GOT3 (cell line): Measurements from ENCODE around the gene TBC1D2B.

Experiments
- DNase-seq: peaks from one replicate; lab custom pipeline; 2025; ENCODE audit warnings: mixed read lengths; lab: John Stamatoyannopoulos, UW

The TBC1D2B gene

DNA sequence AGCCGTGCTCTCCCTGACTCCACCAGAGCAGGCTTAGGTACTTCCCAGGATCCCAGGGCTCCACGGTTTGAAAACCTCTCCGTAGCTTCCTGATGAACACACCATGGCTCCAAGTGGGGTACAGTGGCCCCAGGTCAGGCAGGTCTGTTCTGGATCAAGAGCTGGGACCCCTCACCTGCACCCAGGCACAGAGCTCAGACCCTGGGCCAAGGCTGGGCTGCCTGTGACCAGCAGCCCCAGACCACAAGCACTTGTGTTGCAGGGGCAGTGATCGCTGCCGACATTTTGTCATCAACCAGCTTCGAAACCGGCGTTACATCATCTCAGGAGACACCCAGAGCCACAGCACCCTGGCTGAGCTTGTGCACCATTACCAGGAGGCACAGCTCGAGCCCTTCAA is 20.2 kb upstream of the TBC1D2B start:
- no peak for DNase-seq

DNA sequence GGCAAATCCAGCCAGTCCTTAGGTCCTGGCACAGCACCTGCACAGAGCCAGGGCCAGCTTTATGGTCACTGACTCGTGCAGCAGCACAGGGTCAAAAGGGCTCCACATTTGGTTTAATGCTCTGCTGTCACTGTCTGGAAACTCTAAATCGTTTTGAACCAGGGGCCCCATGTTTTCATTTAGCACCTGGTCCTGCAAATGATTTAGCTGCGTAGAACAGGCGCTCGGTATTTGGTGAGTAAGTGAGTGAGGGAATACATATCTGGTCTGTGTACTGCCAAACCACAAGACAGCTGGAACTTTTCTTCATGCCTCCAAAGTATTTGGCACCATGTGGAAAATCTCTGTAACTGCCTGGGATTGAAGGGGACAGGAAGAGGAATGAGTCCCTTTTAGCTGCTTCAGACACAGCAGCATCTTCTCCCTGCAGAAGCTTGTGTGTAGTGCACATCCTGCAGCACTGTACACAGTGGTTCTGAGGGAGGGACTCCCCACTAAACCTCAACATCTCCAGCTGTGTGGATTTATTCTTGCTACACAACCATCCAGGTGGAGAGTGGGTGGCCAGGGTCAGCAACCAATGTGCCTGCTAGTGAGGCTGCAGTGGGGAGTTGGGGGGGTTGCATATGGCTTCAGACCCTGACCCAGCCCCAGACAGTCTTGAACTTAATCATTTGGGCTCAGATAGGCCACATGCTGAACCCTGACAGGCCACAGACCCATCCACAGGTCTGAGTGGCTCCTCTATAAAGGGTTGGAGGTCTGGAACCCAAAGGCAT is 15.9 kb upstream of the TBC1D2B start:
- DNase-seq: no peak

DNA sequence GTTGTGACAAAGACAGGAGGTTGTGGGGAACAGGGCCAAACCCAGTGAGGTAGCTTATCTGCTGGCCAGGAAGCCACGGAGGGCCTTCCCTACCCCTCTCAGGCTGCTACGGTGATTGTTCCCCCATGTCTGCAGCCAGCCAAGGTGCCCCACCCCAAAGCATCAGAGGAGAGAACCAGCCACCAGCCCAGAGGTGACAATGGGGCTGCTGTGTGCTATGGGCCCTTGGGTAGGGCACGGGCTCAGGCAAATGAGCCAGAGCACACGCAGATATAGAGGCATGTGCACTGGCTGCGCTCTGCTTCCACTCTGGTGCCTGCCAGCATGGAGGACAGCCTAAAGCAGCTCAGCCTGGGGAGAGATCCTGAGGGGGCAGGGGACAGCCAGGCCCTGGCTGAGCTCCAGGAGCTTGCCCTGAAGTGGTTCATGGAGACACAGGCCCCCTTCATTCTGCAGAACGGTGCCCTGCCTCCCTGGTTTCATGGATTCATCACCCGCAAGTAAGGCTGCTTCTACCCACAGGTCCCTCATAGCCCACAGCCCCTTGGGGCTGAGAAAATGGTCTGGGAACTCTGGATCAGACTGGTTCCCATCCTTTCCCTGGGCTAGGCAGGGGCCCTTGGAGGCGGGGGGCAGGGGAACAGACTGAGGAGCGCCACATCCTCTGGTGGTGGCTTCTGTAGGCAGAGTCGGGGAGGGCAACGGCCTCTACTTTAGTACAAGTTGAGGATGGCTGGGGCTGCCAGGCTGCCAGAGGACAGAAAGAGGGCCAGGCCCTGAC is 14.9 kb upstream of the TBC1D2B start, which contains the start of gene SH2D7:
SH2D7 (plus strand) TSS at position 301 of the 781 bp plus-strand sequence; CDS start at position 325, 24 bp downstream.
- DNase-seq: no peak

DNA sequence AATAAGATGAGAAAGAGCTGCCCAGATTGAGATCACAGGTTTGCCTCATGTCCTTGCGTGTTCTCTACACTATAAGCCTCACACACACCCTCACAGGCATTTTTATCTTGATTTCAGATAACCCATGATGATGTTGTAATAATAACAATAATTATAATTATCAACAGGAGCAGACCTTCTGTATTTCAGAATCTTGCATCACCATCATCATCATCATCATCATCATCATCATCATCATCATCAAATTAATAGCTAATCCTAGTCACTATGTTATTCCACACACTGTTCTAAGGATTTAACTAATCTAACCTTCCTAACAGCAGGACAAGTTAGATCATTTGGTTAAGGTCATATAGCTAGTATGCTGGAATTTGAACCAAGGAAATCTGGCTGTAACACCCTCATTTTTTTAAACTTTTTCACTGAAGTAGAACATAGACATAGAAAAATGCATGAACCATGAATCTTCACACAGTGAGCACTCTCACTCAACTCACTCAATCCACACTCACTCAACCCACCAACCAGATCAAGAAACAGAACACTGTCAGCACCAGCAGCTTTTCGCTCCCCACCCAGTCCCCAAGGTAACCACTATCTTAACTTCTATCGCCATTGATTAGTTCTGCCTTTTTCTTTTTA is 13.0 kb upstream of the TBC1D2B start:
- DNase-seq: no peak

DNA sequence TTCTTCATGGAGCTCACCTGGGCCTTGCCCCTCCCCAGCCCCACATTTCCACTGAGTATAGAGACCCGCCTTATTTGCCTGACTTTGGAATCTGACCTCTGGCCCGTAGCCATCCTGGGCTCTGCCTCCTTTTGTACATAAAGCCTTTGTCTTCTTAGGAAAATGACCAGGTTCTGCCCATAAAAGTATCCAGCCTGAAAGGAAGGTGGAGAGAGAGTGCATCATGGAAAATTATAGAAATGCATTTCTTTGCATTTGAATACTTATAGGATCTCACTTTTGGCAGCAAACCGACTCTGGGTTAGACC is 11.2 kb upstream of the TBC1D2B start:
- DNase-seq: no peak

DNA sequence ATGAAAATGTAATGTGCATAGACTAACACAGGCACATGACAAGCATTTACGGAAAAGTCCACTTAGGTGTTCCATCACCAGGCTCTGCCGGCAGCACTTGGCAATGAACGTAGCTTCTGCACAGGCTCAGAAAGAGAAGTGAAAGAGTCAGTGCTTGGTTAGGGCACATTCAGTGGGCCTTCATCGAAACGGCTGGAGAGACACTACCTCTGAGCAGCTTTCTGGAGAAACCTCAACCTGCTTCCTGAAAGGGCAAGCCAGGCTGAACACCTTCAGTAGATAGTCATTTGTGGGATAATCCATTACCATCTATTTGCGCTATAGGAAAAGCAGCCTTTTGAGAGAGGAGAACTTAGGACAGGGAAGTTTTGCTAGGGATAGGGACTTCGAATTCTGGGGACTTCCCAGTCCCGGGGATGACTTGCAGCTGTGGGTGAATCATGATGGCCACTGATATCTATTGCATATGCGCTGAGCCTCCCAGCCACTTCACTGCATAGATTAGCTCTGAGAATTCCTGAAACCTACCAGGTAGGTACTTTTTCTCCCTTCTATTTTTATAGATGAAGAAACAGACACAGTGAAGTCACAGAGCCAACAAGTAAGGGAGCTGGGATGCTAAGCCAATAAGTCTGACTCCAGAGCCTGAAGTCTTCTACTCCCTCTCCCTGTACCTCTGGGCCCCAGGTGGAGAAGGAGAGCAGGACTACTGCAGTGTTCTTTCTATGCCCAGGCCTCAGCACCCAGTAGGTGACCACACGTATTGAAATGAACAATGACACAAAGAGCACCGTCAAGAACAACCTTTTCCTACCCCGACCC is 10.7 kb upstream of the TBC1D2B start:
- no peak for DNase-seq

DNA sequence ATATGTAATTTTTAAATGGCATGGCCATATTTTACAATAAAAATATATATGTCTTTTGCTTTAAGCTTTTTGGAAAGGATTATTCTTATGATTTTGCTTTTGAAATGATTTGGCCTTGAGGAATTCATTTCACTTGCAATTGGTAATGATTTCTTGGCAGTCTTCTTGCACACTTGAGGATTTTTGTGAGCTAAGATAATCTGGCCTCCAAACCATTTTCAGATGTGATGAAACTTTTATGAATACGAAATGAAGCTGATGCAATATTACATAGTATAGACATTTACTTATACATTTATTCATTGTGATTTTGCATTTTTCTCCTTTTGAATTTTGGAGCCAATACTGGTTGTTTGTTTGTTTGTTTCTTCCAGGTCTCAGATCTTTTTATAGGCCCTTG is 8.4 kb upstream of the TBC1D2B start:
- DNase-seq: no peak

DNA sequence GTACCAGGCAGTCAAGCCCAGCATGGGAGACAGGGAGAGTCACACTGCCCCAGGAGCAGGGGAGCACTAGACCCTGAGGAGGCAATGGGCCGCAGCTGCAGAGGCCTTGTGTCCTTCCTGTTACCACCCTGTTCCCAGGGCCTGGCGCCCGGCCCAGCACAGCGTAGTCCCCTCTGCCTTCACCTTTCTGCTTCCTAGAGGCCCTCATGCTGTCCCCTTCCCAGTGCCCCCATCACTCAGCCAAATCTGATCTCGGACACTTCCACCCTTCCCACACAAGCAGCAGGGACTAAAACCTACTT is 6.9 kb upstream of the TBC1D2B start:
- DNase-seq: no peak

DNA sequence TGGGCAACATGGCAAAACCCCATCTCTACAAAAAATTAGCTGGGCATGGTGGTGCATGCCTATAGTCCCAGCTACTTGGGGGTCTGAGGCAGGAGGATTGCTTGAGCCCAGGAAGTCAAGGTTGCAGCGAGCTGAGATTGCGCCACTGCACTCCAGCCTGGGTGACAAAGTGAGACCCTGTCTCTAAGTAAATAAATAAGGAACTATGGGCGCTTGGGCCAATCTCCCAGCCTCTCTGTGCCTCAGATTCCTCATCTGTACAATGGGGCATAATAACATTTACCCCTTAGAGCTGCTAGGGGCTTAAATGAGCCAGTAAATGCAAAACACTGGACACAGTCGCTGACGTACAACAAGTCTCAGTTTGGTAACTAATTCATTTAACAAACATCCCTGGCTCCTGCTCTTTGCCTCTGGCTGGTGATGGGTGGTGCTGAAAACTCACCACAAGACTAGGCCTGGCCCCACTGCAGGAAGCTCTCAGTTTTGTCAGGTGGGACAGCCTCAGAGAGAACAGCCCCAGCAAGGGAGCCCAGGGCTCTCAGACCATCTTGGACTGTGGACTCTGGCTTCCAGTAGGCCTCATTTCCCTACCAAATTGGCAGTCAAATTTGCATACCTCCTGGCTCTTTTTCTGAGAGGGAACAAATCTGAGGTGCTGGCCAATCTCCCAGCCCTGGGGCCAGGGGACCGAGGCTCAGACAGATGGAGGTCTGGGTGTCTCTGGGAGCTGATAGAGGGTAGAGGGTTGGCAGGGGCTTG is 6.4 kb upstream of the TBC1D2B start:
- DNase-seq: no peak

DNA sequence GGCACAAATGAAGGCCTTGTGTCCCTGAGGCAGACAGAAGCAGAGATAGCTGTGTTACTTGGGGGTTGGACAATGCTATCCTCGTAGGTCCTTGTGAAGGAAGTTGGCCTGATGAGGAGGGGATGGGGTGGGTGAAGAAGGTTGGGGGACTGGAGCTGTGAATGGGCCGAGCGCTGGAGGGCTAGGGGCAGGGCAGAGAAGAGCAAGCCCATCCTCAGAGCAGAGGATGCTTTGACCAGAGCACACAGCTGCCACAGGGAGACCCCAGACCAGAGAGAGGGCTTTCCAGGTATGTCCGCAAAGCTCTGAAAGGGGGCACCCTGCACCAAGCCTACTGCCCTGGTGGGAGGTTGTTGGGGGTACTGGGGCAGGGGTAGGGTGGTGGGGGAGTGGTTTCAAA is 5.7 kb upstream of the TBC1D2B start:
- no peak for DNase-seq

DNA sequence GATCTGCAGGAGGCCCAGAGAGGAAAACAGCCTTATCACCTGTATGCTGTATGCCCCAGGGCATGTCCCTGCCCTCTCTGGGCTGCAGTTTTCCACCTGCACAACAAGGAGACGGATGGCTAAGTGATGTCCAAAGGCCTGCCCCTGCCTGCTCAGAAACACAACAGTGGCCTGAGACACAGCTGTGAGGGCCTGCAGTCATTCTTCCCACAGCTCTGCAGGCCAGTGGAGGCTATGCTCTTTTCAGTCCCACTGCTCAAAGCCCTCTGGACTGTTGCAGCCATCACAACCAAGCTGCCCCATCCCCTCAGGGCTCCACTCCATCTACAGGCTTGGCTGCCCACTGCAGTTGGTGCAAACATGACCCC is 5.2 kb upstream of the TBC1D2B start:
- DNase-seq: no peak

DNA sequence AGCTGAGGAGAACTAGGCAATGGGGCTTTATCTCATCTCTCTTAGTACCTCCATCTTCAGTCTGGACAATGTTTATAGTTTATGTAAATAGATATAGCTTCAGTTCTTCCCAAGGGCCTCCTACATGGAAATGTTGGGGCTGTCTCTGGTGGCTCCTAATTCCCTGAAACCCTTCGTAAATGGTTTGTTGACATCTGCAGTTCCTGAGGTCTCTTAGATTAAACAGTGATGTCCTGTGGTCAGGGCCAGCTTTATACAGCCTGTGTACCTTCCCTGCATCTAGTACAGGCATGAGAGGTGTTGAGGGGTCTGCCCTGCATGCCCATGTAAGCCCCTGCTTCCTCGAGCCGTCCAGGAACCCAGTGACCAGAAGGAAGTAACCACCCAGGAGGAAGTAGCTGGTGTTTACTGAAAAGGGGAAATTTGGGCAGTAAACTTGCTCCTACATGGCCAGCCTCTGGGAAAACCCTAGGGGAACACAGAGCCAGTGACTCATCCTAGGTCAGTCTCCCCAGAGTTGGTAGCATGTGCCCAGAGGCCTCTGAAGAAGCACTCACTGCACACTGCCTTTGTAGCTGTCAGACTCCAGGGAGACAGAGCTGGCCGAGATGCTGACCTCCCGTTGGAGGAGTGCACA is 4.7 kb upstream of the TBC1D2B start:
- no peak for DNase-seq

DNA sequence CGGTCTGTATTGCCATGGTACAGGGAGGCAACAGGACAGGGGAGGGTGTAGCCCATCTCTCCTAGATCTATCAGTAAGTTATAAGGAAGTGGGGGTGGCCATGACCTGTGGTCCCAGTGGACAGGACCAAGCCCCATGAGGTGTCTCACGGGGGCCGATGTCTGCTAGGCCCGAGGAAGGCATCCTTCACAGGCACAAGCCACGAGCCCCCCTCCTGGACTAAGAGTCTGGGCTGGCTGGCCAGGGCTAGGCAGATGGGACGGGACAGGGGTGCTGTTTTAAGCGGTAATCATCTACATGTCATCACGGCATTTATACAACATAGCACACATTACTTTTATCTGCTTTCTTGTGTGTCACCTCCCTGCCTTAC is 2.6 kb upstream of the TBC1D2B start:
- DNase-seq: no peak

DNA sequence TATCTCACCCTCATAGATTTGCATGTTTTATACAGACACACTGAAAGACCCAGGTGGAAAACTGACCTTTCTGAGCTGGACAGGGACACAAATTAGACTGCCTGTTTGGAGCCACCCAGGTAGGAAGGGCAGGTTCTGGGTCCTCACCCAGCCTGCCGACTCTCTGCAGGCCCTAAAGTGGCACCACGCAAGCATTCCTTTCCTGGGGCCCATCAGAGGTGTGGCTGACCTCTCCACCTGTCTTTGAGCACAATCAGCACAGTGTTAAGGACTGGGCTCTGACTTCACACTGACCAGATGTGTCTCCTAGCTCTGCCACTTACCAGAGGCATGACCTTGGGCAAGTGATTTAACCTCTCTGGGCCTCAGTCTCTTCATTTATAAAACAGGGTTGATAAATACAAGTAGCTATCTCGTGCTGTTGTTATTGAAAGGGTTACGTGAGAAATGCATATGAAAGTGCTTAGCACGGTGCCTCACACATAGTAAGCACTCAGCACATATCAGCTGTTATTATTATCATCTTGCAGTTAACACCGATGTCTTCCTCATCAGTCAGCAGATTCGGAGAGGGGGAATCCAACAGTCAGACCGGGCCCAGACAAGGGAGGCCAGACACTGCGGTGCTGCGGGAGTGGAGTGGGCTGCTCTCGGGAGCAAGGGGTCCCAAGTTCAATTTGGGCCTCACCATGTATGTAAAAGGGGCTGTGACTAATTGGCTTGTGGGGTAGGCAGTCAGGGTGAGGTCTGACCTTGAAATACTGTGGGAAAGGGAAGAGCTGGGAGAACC is 2.0 kb upstream of the TBC1D2B start:
- DNase-seq: no peak

DNA sequence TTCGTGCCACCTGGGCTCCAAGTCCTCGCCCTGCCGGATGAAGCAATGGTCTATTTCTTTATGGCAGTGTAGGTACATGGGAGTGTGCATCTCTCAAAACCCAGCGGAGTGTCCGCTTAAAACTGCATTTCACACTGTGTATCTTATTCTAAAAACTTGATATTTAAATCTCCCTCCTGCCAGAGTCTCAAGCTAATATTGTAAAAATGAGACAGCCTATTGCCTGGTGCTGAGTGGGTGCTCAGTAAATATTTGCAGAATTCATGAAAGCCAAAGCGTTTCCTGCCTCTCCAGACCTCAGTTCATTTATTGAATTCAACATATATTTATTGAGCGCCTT is 330 bp upstream of the TBC1D2B start:
- DNase-seq: no peak

DNA sequence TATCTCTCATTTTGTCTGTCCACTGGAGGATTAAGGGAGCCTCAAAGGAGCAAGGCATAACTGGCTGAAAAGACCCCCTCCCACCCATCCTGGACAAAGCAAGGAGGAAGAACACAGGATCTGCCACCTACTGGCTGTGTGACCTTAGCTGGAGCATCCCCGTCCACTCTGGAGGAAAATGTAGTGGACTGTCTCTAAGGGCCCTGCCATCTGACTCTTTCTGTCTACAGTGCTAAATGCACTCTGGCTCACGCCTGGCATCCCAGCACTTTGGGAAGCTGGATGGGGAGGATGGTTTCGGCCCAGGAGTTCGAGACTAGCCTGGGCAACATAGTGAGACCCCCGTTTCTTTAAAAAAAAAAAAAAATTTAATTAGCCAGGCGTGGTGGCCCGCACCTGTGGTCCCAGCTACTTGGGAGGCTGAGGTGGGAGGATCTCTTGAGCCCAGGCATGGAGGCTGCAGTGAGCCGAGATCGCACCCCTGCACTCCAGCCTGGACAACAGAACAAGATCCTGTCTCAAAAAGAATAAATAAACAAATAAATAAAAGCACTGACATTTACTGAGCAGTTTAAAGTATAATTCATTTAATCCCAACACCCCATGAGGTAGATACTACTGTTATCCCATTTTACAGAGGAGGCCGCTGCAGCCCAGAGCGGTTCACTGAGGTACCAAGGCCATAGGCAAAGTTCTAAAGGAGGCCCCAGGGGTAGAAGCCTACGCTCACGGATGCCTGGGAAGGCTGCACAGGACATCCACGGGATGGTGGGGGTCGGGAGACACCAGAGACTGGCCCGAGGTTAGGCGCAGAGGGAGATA is 1.1 kb downstream of the TBC1D2B start:
- DNase-seq: no peak

DNA sequence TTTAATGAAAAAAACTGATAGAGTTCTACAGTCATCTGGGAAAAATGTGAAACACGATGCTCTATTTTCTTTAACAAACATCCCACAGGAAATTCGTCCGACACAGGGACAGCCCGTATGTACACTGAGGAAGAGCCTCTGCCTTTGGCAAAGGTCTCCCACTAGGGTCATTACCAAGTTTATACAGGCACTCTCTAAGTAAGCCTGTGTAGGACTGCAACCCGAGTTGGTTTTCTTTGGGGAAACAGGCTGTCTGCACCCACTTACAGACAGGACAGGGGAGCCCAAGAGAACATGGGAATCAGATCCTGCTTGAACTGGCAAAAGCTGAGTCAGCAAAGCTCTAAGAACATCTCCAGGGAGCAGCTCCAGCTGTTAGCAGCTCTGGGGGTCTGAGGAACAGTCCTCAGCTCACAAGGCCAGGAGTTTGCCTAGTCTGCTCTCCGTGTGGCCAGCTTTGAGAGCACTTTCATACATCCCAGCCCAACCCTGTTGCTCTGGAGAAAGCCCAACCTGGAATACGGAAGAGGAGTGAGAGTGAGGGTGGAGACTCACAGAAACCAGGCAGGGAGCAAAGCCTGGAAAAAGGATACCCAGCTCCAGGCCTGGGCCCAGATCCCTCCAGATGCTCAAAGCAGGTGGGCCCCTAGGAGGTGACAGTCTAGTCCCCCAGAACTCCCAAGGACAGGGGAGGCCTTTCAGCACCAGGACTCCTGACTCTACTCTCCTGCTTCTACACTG is 1.9 kb downstream of the TBC1D2B start:
- no peak for DNase-seq

DNA sequence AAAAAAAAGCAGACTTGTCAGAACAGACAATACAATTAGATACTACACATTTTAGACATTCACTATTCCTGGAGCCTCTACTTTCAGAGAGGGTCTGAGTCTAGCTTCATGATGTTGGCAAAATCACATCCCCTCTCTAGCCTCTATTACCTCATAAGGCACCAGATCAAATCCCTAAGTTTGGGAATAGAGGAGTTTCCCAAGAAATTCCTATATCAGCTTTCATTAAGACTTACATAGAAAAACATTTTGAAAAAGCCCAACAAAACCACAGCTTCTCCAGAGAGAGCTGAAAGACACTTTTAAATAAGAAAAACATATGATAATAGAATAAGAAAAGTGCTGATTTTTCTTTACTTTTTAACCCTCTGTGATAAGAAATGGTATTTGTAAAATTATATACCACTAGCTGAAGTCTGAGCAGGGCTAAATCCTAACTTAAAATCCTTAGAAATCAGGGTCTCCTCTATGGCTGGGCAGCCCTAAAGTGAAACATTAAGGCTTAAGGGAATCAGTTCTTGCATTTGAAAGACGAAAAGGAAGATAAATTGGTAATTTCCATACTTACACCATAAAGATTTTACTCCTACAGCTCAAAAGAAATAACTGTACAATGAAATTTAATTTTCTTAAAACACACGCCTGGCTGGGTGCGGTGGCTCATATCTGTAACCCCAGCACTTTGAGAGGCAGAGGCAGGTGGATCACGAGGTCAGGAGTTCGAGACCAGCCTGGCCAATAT is 4.3 kb downstream of the TBC1D2B start:
- DNase-seq: no peak
